ENCODE results near the gene GFPT2.

DNA sequence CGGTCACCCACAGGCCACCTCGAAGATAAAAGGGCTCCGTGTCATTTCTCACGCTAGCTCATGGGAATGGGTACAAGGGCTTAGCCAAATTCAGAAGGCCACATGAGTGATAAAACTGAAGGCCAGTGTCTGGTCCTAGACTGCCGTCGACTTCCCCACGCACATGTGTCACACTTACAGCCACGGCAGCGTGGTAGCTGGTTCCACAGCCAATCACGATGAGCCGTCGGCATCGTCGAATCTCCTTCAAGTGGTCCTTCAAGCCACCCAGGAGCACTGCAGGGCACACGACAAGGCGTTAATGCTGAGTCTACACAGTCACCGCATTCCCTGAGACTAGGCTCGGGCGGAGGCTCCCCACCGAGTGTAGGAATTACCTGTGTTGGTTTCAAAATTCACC is 36.5 kb downstream of the GFPT2 start:
- TF ChIP-seq, protein P1, sequence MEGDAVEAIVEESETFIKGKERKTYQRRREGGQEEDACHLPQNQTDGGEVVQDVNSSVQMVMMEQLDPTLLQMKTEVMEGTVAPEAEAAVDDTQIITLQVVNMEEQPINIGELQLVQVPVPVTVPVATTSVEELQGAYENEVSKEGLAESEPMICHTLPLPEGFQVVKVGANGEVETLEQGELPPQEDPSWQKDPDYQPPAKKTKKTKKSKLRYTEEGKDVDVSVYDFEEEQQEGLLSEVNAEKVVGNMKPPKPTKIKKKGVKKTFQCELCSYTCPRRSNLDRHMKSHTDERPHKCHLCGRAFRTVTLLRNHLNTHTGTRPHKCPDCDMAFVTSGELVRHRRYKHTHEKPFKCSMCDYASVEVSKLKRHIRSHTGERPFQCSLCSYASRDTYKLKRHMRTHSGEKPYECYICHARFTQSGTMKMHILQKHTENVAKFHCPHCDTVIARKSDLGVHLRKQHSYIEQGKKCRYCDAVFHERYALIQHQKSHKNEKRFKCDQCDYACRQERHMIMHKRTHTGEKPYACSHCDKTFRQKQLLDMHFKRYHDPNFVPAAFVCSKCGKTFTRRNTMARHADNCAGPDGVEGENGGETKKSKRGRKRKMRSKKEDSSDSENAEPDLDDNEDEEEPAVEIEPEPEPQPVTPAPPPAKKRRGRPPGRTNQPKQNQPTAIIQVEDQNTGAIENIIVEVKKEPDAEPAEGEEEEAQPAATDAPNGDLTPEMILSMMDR (IDR thresholded peaks at IDR 0.05): no peak
- TF ChIP-seq POLR2AphosphoS5 (IDR thresholded peaks at IDR 0.05; ENCODE audit: insufficient read depth in 1 of 2, low read depth in 1 of 2) (no peak), POLR2A (IDR thresholded peaks at IDR 0.05) (no peak)
